ENCODE measurements around the gene ANKRD7.

GRCh38 chr7:118280319-118281012 is 56.0 kb downstream of the ANKRD7 start:
- no peak for TF ChIP-seq POLR2A (IDR thresholded peaks at IDR 0.05)
- no peak for TF ChIP-seq EP300 (IDR thresholded peaks at IDR 0.05)
